ENCODE data around the gene ANO9. TPM values are rescaled to one million over a fixed set of nuclear protein-coding genes. Genes with fewer than 3 reads are reported as not detected.

Gene ANO9
- total and polyA plus RNA-seq, 4 donors = 0.20 to 0.75 (median 0.40) TPM

DNA sequence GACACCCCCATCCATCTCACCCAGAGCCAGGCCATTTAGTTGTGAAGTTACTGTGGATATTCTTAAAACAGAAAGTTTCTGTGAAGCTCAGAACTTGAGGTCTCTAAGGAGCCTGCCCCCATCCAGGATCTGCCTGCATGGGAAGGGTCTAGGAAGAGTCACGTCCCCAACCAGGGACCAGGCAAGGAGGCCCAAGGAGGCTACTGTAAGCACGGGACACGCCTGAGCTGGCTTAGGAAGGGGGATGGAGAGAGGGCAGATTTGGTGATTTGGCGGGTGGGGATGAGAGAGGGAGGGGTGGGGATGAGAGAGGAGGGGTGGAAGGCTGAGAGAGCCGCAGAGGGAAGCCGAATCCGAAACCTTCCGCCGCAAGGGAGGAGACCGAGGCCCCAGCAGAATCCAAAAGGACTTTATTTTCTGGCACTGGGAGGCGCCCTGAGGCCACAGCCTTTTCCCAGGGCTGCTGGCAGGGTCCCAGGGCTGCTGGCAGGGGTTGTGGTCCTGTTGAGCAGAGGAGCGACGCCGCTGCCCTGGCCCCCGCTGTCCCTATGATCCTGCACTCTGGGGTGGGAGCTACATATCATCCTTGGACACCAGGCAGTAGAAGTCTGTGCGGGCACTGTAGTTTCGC is 36.4 kb downstream of the ANO9 start:
- Histone ChIP-seq H3K27ac (ENCODE audit: low read depth in 1 of 2, low read length in 2 of 2) (peak overlapping the region in 1 of 2 donors; percentile 65), H3K4me3 (ENCODE audit: low read depth in 1 of 3, low read length in 3 of 3) (peak overlapping the region; percentile 23 to 80 (median 74)), H3K36me3 (ENCODE audit: control insufficient read depth in 4 of 4, insufficient read depth in 3 of 4, low read depth in 1 of 4, low read length in 3 of 4) (peaks cover 0 to 2% (median 0%) of the 10 kb centered on the region in 4 donors), H3K9ac (ENCODE audit: low read depth in 1 of 2, low read length in 2 of 2) (no peak overlapping the region), H3K9me3 (ENCODE audit: control insufficient read depth in 4 of 4, low read length in 3 of 4) (no peaks in the 10 kb centered on the region), H3K27me3 (ENCODE audit: control insufficient read depth in 4 of 4, insufficient read depth in 4 of 4, low read length in 3 of 4) (no peaks in the 10 kb centered on the region), H3K4me1 (ENCODE audit: control insufficient read depth in 4 of 4, insufficient read depth in 4 of 4, low read length in 3 of 4) (peaks cover 35 to 52% (median 42%) of the 10 kb centered on the region in 4 donors)
- TF ChIP-seq RXRA (IDR thresholded peaks at IDR 0.05) (peak in 1 of 2 donors; percentile 15), RAD21 (IDR thresholded peaks at IDR 0.05) (peak; percentile 75 to 77), TAF1 (conservative IDR thresholded peaks at IDR 0.05) (no peak)
- TF ChIP-seq, protein P1, sequence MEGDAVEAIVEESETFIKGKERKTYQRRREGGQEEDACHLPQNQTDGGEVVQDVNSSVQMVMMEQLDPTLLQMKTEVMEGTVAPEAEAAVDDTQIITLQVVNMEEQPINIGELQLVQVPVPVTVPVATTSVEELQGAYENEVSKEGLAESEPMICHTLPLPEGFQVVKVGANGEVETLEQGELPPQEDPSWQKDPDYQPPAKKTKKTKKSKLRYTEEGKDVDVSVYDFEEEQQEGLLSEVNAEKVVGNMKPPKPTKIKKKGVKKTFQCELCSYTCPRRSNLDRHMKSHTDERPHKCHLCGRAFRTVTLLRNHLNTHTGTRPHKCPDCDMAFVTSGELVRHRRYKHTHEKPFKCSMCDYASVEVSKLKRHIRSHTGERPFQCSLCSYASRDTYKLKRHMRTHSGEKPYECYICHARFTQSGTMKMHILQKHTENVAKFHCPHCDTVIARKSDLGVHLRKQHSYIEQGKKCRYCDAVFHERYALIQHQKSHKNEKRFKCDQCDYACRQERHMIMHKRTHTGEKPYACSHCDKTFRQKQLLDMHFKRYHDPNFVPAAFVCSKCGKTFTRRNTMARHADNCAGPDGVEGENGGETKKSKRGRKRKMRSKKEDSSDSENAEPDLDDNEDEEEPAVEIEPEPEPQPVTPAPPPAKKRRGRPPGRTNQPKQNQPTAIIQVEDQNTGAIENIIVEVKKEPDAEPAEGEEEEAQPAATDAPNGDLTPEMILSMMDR (IDR thresholded peaks at IDR 0.05; ENCODE audit: low read depth, low read length, missing input control) = peak; percentile 35
- 41% methylated on average over 17 of the region's 17 CpGs for WGBS
- no peak for DNase-seq (ENCODE audit: low spot score)

GRCh38 chr11:404551-405264 is 37.1 kb downstream of the ANO9 start:
- WGBS = 91% methylated on average over 14 of the region's 14 CpGs
- Histone ChIP-seq H3K4me3 (ENCODE audit: low read depth in 1 of 3, low read length in 3 of 3) (no peak overlapping the region), H3K9ac (ENCODE audit: low read depth in 1 of 2, low read length in 2 of 2) (no peak overlapping the region), H3K27ac (ENCODE audit: low read depth in 1 of 2, low read length in 2 of 2) (no peak overlapping the region), H3K9me3 (ENCODE audit: control insufficient read depth in 4 of 4, low read length in 3 of 4) (no peaks in the 10 kb centered on the region), H3K4me1 (ENCODE audit: control insufficient read depth in 4 of 4, insufficient read depth in 4 of 4, low read length in 3 of 4) (peaks cover 30 to 45% (median 36%) of the 10 kb centered on the region in 4 donors), H3K36me3 (ENCODE audit: control insufficient read depth in 4 of 4, insufficient read depth in 3 of 4, low read depth in 1 of 4, low read length in 3 of 4) (peaks cover 0 to 2% (median 0%) of the 10 kb centered on the region in 4 donors), H3K27me3 (ENCODE audit: control insufficient read depth in 4 of 4, insufficient read depth in 4 of 4, low read length in 3 of 4) (no peaks in the 10 kb centered on the region)
- TF ChIP-seq RXRA (IDR thresholded peaks at IDR 0.05) (no peak), TAF1 (conservative IDR thresholded peaks at IDR 0.05) (no peak), RAD21 (IDR thresholded peaks at IDR 0.05) (no peak), SP1 (IDR thresholded peaks at IDR 0.05) (no peak), EGR1 (IDR thresholded peaks at IDR 0.05; ENCODE audit: low read depth in 2 of 2) (no peak), REST (IDR thresholded peaks at IDR 0.05) (no peak), HNF4A (conservative IDR thresholded peaks at IDR 0.05) (no peak), NR2F2 (IDR thresholded peaks at IDR 0.05) (no peak), FOXA2 (IDR thresholded peaks at IDR 0.05) (no peak), GABPA (IDR thresholded peaks at IDR 0.05 in 1 of 2, conservative IDR thresholded peaks at IDR 0.05 in 1 of 2) (no peak), YY1 (IDR thresholded peaks at IDR 0.05) (no peak), JUND (IDR thresholded peaks at IDR 0.05) (no peak), HNF4G (IDR thresholded peaks at IDR 0.05) (no peak), FOXA1 (IDR thresholded peaks at IDR 0.05) (no peak)
- TF ChIP-seq, protein P2, sequence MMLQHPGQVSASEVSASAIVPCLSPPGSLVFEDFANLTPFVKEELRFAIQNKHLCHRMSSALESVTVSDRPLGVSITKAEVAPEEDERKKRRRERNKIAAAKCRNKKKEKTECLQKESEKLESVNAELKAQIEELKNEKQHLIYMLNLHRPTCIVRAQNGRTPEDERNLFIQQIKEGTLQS (IDR thresholded peaks at IDR 0.05) = no peak
- TF ChIP-seq, protein P3, sequence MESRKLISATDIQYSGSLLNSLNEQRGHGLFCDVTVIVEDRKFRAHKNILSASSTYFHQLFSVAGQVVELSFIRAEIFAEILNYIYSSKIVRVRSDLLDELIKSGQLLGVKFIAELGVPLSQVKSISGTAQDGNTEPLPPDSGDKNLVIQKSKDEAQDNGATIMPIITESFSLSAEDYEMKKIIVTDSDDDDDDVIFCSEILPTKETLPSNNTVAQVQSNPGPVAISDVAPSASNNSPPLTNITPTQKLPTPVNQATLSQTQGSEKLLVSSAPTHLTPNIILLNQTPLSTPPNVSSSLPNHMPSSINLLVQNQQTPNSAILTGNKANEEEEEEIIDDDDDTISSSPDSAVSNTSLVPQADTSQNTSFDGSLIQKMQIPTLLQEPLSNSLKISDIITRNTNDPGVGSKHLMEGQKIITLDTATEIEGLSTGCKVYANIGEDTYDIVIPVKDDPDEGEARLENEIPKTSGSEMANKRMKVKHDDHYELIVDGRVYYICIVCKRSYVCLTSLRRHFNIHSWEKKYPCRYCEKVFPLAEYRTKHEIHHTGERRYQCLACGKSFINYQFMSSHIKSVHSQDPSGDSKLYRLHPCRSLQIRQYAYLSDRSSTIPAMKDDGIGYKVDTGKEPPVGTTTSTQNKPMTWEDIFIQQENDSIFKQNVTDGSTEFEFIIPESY (IDR thresholded peaks at IDR 0.05) = no peak
- TF ChIP-seq, protein P1 (IDR thresholded peaks at IDR 0.05; ENCODE audit: low read depth, low read length, missing input control) = no peak
- TF ChIP-seq, protein P4, sequence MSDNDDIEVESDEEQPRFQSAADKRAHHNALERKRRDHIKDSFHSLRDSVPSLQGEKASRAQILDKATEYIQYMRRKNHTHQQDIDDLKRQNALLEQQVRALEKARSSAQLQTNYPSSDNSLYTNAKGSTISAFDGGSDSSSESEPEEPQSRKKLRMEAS (IDR thresholded peaks at IDR 0.05) = no peak
- DNase-seq (ENCODE audit: low spot score) = no peak

Data from liver (tissue), 9 donors.